H1 (cell line): Measurements from ENCODE around the gene UBE2G2. TPM values are rescaled to one million over a fixed set of nuclear protein-coding genes. Genes with fewer than 3 reads are reported as not detected.
A peak's percentile ranks its signal among the peaks of the same experiment; 100 is the strongest.

Experiments used
- CTCF ChIA-PET: fragments of 300-600 bp; sonication (Branson Sonifier 250); formaldehyde crosslinking; loops from one replicate; lab custom pipeline; 2021; ENCODE audit not compliant: partially characterized antibody; lab: Charles Lee
- POLR2A ChIA-PET: fragments of 300-600 bp; sonication (Branson Sonifier 250); formaldehyde crosslinking; loops from one replicate; lab custom pipeline; 2021; ENCODE audit warnings: inconsistent platforms; ENCODE audit not compliant: partially characterized antibody; lab: Charles Lee
- DNase-seq, 2 experiments: peaks; one replicate each; pipeline versions ENCODE4 v3.0.0 to v3.0.0-alpha.2; 2010 to 2022; ENCODE audit warnings: low spot score in 2 of 2, low read depth in 1 of 2, mixed read lengths in 1 of 2
- FAIRE-seq: peaks from 2 replicates; lab custom pipeline; 2011; peaks lifted over from hg19 to GRCh38; lab: Jason Lieb, UNC
- H2AFZ ChIP-seq: 2 replicates; pipeline ENCODE4 v1.8.1; 2012; ENCODE audit warnings: low read length, inconsistent platforms
- H2AK5ac ChIP-seq: 2 replicates; pipeline ENCODE4 v1.6.1; 2013; ENCODE audit warnings: low read depth, low read length
- H2BK120ac ChIP-seq: replicated peaks from 2 replicates; pipeline ENCODE3; 2013; ENCODE audit warnings: low read depth, low read length, inconsistent platforms
- H2BK12ac ChIP-seq: 2 replicates; pipeline ENCODE4 v1.6.1; 2013; ENCODE audit warnings: low read depth, low read length
- H2BK15ac ChIP-seq: 2 replicates; pipeline ENCODE4 v1.6.1; 2013; ENCODE audit warnings: low read length
- H2BK20ac ChIP-seq: 2 replicates; pipeline ENCODE4 v1.6.1; 2013; ENCODE audit warnings: low read length
- H2BK5ac ChIP-seq: 2 replicates; pipeline ENCODE4 v1.6.1; 2013; ENCODE audit warnings: low read depth, low read length
- H3K14ac ChIP-seq: 2 replicates; pipeline ENCODE4 v1.6.1; 2013; ENCODE audit warnings: inconsistent platforms; ENCODE audit not compliant: insufficient read length
- H3K18ac ChIP-seq: 2 replicates; pipeline ENCODE4 v1.6.1; 2013; ENCODE audit warnings: low read length; ENCODE audit errors: extremely low read depth
- H3K23ac ChIP-seq: 2 replicates; pipeline ENCODE4 v1.6.1; 2013; ENCODE audit warnings: inconsistent platforms; ENCODE audit not compliant: insufficient read length
- H3K23me2 ChIP-seq: 2 replicates; pipeline ENCODE4 v1.6.1; 2013; ENCODE audit warnings: low read depth, low read length
- H3K27ac ChIP-seq: 2 replicates; pipeline ENCODE4 v1.6.1; 2011; ENCODE audit warnings: low read depth, low read length, inconsistent platforms
- H3K27me3 ChIP-seq, 4 experiments: replicated peaks in 1 of 4; 1 replicate in 1 of 4; 2 replicates in 3 of 4; pipeline versions ENCODE4 v1.6.1 to v1.8.1; 2011 to 2013; ENCODE audit warnings: low read length in 3 of 4, mild to moderate bottlenecking in 3 of 4, inconsistent platforms in 2 of 4, mixed read lengths in 2 of 4, moderate library complexity in 1 of 4; ENCODE audit not compliant: control insufficient read depth in 3 of 4, insufficient read depth in 3 of 4; ENCODE audit errors: extremely low read depth in 1 of 4
- H3K36me3 ChIP-seq, 4 experiments: 2 replicates each; pipeline versions ENCODE4 v1.6.1 to v1.8.1; 2011 to 2013; ENCODE audit warnings: mild to moderate bottlenecking in 4 of 4, low read length in 3 of 4, moderate library complexity in 2 of 4, control low read depth in 1 of 4, inconsistent platforms in 1 of 4; ENCODE audit not compliant: insufficient read depth in 4 of 4, control insufficient read depth in 2 of 4
- H3K4ac ChIP-seq: replicated peaks from 2 replicates; pipeline ENCODE3; 2013; ENCODE audit warnings: low read length, low read depth, mixed read lengths, inconsistent platforms; ENCODE audit not compliant: insufficient read length
- H3K4me1 ChIP-seq, 4 experiments: replicated peaks in 1 of 4; 1 replicate in 1 of 4; 2 replicates in 3 of 4; pipeline versions ENCODE4 v1.6.1 to v1.8.1; 2011 to 2013; ENCODE audit warnings: low read length in 3 of 4, inconsistent platforms in 2 of 4, mixed read lengths in 1 of 4; ENCODE audit not compliant: insufficient read depth in 4 of 4, control insufficient read depth in 3 of 4
- H3K4me2 ChIP-seq, 2 experiments: 2 replicates each; pipeline versions ENCODE4 v1.6.1 to v1.8.1; 2011 to 2013; ENCODE audit warnings: low read depth in 2 of 2, low read length in 2 of 2, control low read depth in 1 of 2, inconsistent platforms in 1 of 2, mild to moderate bottlenecking in 1 of 2; ENCODE audit not compliant: insufficient read depth in 1 of 2
- H3K4me3 ChIP-seq, 4 experiments: fragments of 200-600, 300-600 bp in 1 of 4; sonication (generic), shearing (Covaris generic), sonication (Bioruptor Twin) in 1 of 4; 2 replicates each; pipeline versions ENCODE4 v1.5.1 to v1.8.1; 2011 to 2016; ENCODE audit warnings: low read length in 4 of 4, low read depth in 3 of 4, control low read depth in 2 of 4, inconsistent platforms in 2 of 4, mild to moderate bottlenecking in 2 of 4, mixed read lengths in 1 of 4, moderate library complexity in 1 of 4; ENCODE audit not compliant: insufficient read depth in 2 of 4; ENCODE audit errors: extremely low read depth in 1 of 4
- H3K56ac ChIP-seq: replicated peaks from 2 replicates; pipeline ENCODE3; 2013; ENCODE audit warnings: low read depth, mild to moderate bottlenecking, mixed read lengths, low read length, inconsistent platforms; ENCODE audit not compliant: insufficient read length
- H3K79me1 ChIP-seq: 2 replicates; pipeline ENCODE4 v1.6.1; 2013; ENCODE audit warnings: low read depth, low read length, control low read depth
- H3K79me2 ChIP-seq, 2 experiments: 2 replicates each; pipeline versions ENCODE4 v1.6.1 to v1.8.1; 2012 to 2013; ENCODE audit warnings: low read length in 2 of 2, mild to moderate bottlenecking in 2 of 2, inconsistent platforms in 1 of 2; ENCODE audit not compliant: insufficient read depth in 2 of 2, control insufficient read depth in 1 of 2
- H3K9ac ChIP-seq, 4 experiments: replicated peaks in 1 of 4; 1 replicate in 1 of 4; 2 replicates in 3 of 4; pipeline versions ENCODE4 v1.6.1 to v1.8.1; 2011 to 2013; ENCODE audit warnings: low read depth in 3 of 4, low read length in 3 of 4, control low read depth in 2 of 4, mild to moderate bottlenecking in 2 of 4, moderate library complexity in 2 of 4, inconsistent platforms in 1 of 4; ENCODE audit errors: extremely low read depth in 1 of 4
- H3K9me3 ChIP-seq, 2 experiments: 2 replicates each; pipeline versions ENCODE4 v1.6.1 to v1.8.1; 2012 to 2013; ENCODE audit warnings: mild to moderate bottlenecking in 2 of 2, moderate library complexity in 2 of 2, control low read depth in 1 of 2, inconsistent platforms in 1 of 2, low read depth in 1 of 2, low read length in 1 of 2, mixed read lengths in 1 of 2; ENCODE audit not compliant: insufficient read depth in 2 of 2
- H4K20me1 ChIP-seq, 2 experiments: replicated peaks in 1 of 2; 2 replicates each; pipeline versions ENCODE3 to v1.8.1; 2011 to 2013; ENCODE audit warnings: inconsistent platforms in 2 of 2, low read length in 2 of 2, mild to moderate bottlenecking in 1 of 2; ENCODE audit not compliant: insufficient read depth in 2 of 2, control insufficient read depth in 1 of 2
- H4K5ac ChIP-seq: 2 replicates; pipeline ENCODE4 v1.6.1; 2013; ENCODE audit warnings: low read length, low read depth, mixed read lengths, inconsistent platforms; ENCODE audit not compliant: insufficient read length
- H4K8ac ChIP-seq: 2 replicates; pipeline ENCODE4 v1.8.0; 2013; ENCODE audit warnings: mild to moderate bottlenecking, moderate library complexity, low read length, inconsistent platforms; ENCODE audit not compliant: insufficient read depth; ENCODE audit errors: extremely low read depth
- H4K91ac ChIP-seq: replicated peaks from 2 replicates; pipeline ENCODE3; 2013; ENCODE audit warnings: low read length, mixed read lengths, inconsistent platforms; ENCODE audit not compliant: insufficient read length
- CREB1 ChIP-seq: IDR thresholded peaks from 2 replicates; pipeline ENCODE4 v1.6.1; 2012; ENCODE audit warnings: inconsistent platforms
- KDM1A ChIP-seq: fragments of 200-600, 300-600 bp; sonication (generic); IDR thresholded peaks from 2 replicates; pipeline ENCODE4 v1.7.1; 2016; ENCODE audit warnings: mild to moderate bottlenecking, low read length, borderline replicate concordance
- MAFK ChIP-seq: IDR thresholded peaks from 2 replicates; pipeline ENCODE4 v1.6.1; 2012; ENCODE audit warnings: low read depth, mild to moderate bottlenecking, improper control_type of control experiment, low read length
- POLR2AphosphoS5 ChIP-seq: IDR thresholded peaks from 2 replicates; pipeline ENCODE4 v1.6.1; 2011; ENCODE audit warnings: low read depth, low read length
- POU5F1 ChIP-seq: IDR thresholded peaks from 2 replicates; pipeline ENCODE4 v1.6.1; 2011; ENCODE audit warnings: low read depth, mild to moderate bottlenecking, low read length, moderate library complexity
- RFX5 ChIP-seq: IDR thresholded peaks from 2 replicates; pipeline ENCODE4 v1.6.1; 2011; ENCODE audit warnings: low read depth, low read length, improper control_type of control experiment, borderline replicate concordance
- RNF2 ChIP-seq: fragments of 200-900, 300-1000 bp; sonication (generic); IDR thresholded peaks from 2 replicates; pipeline ENCODE4 v1.7.1; 2016; ENCODE audit warnings: borderline replicate concordance, low read depth, mild to moderate bottlenecking, antibody characterized with exemption, low read length; ENCODE audit not compliant: poor library complexity, severe bottlenecking; ENCODE audit errors: missing control alignments
- SIRT6 ChIP-seq: IDR thresholded peaks from one replicate; pipeline ENCODE4 v1.7.1; 2012; ENCODE audit warnings: low read length, inconsistent platforms
- SIX5 ChIP-seq: IDR thresholded peaks from 2 replicates; pipeline ENCODE4 v1.6.1; 2011; ENCODE audit warnings: mild to moderate bottlenecking, low read depth, low read length
- SUZ12 ChIP-seq: fragments of 200-600 bp; sonication (generic); IDR thresholded peaks from 2 replicates; pipeline ENCODE4 v1.6.1; 2012; ENCODE audit warnings: mild to moderate bottlenecking, inconsistent platforms, low read length, moderate library complexity, mixed read lengths
- TAF1 ChIP-seq: IDR thresholded peaks from 2 replicates; pipeline ENCODE4 v1.6.1; 2011; ENCODE audit warnings: mild to moderate bottlenecking, low read depth, low read length
- TAF7 ChIP-seq: optimal IDR thresholded peaks from 2 replicates; pipeline ENCODE3; 2011; ENCODE audit warnings: low read depth, mild to moderate bottlenecking, inconsistent platforms, low read length, moderate library complexity, borderline replicate concordance
- TBP ChIP-seq: IDR thresholded peaks from 2 replicates; pipeline ENCODE4 v1.6.1; 2011; ENCODE audit warnings: low read depth, low read length, improper control_type of control experiment
- WGBS, 2 experiments: shearing (Covaris generic) in 1 of 2; methylation state at CpG; one replicate each; pipeline versions ENCODE4 v1.1.6 to v1.1.7; 2013 to 2015; ENCODE audit warnings: low lambda C conversion rate in 2 of 2, mixed read lengths in 2 of 2, inconsistent platforms in 1 of 2, low coverage in 1 of 2, missing lambda C conversion rate in 1 of 2; ENCODE audit not compliant: insufficient replicate concordance in 2 of 2, insufficient coverage in 1 of 2, insufficient read length in 1 of 2; ENCODE audit errors: extremely low coverage in 1 of 2, missing lambda C conversion rate in 1 of 2; 5-methylcytosine and 5-hydroxymethylcytosine counted together
- polyA plus RNA-seq, 7 experiments: library from polyadenylated mRNA; depleted of rRNA in 3 of 7; stranded (reverse) in 5 of 7; unstranded in 2 of 7; fragments of >200 nt in 5 of 7; fragments of 200-250 nt in 2 of 7; gene quantifications; 1 replicate in 5 of 7; 2 replicates in 1 of 7; 4 replicates in 1 of 7; pipeline versions ENCODE4 v1.2.1 to v1.2.3, GENCODE V29; 2011 to 2013; ENCODE audit warnings: missing spikeins in 2 of 7, mixed read lengths in 2 of 7
- total RNA-seq: library from RNA; stranded (reverse); fragmentation: NEBNext Ultra II Directional; extraction: Animal tissue kit (Norgen Biotek cat#: 25700); gene quantifications from 2 replicates; pipeline ENCODE4 v1.2.1, GENCODE V29; 2021

Gene UBE2G2
- total and polyA plus RNA-seq, 2 of the 8 experiments (the other 6 are each of a cell fraction or from before 2014, with no cell fraction given): 96.3 to 101 TPM

GRCh38 chr21:44734841-44735240, 66.8 kb downstream of the UBE2G2 start:
- H3K27ac ChIP-seq: no peak overlapping the region
- no peaks in the 10 kb centered on the region for H3K36me3 ChIP-seq
- no peak overlapping the region for H2AFZ ChIP-seq
- no peak overlapping the region for H2AK5ac ChIP-seq
- no peak overlapping the region for H4K5ac ChIP-seq
- no peaks in the 10 kb centered on the region for H3K23me2 ChIP-seq
- no peak overlapping the region for H3K4me3 ChIP-seq
- H3K27me3 ChIP-seq: no peaks in the 10 kb centered on the region
- no peak overlapping the region for H4K8ac ChIP-seq
- no peak overlapping the region for H3K4ac ChIP-seq
- H3K14ac ChIP-seq: no peak overlapping the region
- H3K9me3 ChIP-seq: peaks cover 39 to 54% of the 10 kb centered on the region in 2 experiments
- H2BK5ac ChIP-seq: no peak overlapping the region
- no peaks in the 10 kb centered on the region for H3K4me1 ChIP-seq
- H2BK20ac ChIP-seq: no peak overlapping the region
- H3K56ac ChIP-seq: no peak overlapping the region
- no peaks in the 10 kb centered on the region for H3K79me1 ChIP-seq
- no peak overlapping the region for H3K9ac ChIP-seq
- H4K20me1 ChIP-seq: no peaks in the 10 kb centered on the region
- TF ChIP-seq RNF2 (no peak), POLR2AphosphoS5 (no peak), MAFK (no peak), SIX5 (no peak), POU5F1 (no peak), KDM1A (no peak), TAF1 (no peak), CREB1 (no peak), TBP (no peak), RFX5 (no peak), SIRT6 (no peak), TAF7 (no peak), SUZ12 (no peak)
- CTCF ChIA-PET: interaction anchor here (0.6 to 1.1 kb wide), 3 partner anchors 13 to 92 kb away, joined by 3 to 4 read pairs (median 3); no protein-coding TSS in a partner anchor
- FAIRE-seq (no peak), DNase-seq (peak in 1 of 2 experiments; percentile 39)
- no peak overlapping the region for H3K18ac ChIP-seq
- no peak overlapping the region for H2BK120ac ChIP-seq
- H2BK15ac ChIP-seq: no peak overlapping the region
- H3K79me2 ChIP-seq: no peaks in the 10 kb centered on the region
- no peak overlapping the region for H4K91ac ChIP-seq
- no peak overlapping the region for H3K4me2 ChIP-seq
- H3K23ac ChIP-seq: no peak overlapping the region
- no peak overlapping the region for H2BK12ac ChIP-seq
- POLR2A ChIA-PET: no interaction called here
- WGBS, 2 experiments: 95% methylated on average over 16 of the region's 17 CpGs; no CpG with 5 or more reads in 1 of the 2 experiments
